OCI-LY1 (cell line): ENCODE data around the gene C2.
A peak's percentile ranks its signal among the peaks of the same experiment; 100 is the strongest.

Source experiments
- H2AFZ ChIP-seq: fragments of 200-600 bp; sonication (generic), shearing (Covaris generic); 2 replicates; pipeline ENCODE4 v1.6.0; 2014; ENCODE audit warnings: antibody characterized with exemption, mild to moderate bottlenecking, low read length
- H3F3A ChIP-seq: fragments of 200-600 bp; sonication (generic), shearing (Covaris generic); 2 replicates; pipeline ENCODE4 v1.6.0; 2014; ENCODE audit warnings: mild to moderate bottlenecking, antibody characterized with exemption, low read length, moderate library complexity; ENCODE audit not compliant: insufficient read depth
- H3K27ac ChIP-seq: fragments of 200-600 bp; sonication (generic); 2 replicates; pipeline ENCODE4 v1.5.1; 2014; ENCODE audit warnings: low read length, mixed run types, mild to moderate bottlenecking, low read depth; ENCODE audit not compliant: poor library complexity, severe bottlenecking
- H3K27me3 ChIP-seq: fragments of 200-600 bp; sonication (generic); 2 replicates; pipeline ENCODE4 v1.6.0; 2014; ENCODE audit warnings: antibody characterized with exemption, mild to moderate bottlenecking, low read length, moderate library complexity; ENCODE audit not compliant: insufficient read depth
- H3K36me3 ChIP-seq: fragments of 200-600 bp; sonication (generic); 2 replicates; pipeline ENCODE4 v1.6.1; 2014; ENCODE audit warnings: mild to moderate bottlenecking, antibody characterized with exemption, low read length, moderate library complexity, mixed read lengths; ENCODE audit not compliant: insufficient read depth
- H3K4me1 ChIP-seq: fragments of 200-600 bp; sonication (generic); 2 replicates; pipeline ENCODE4 v1.5.1; 2014; ENCODE audit warnings: mild to moderate bottlenecking, low read length, moderate library complexity; ENCODE audit not compliant: insufficient read depth, severe bottlenecking
- H3K4me2 ChIP-seq: fragments of 200-600 bp; sonication (generic), shearing (Covaris generic); 2 replicates; pipeline ENCODE4 v1.6.1; 2014; ENCODE audit warnings: low read length
- H3K4me3 ChIP-seq: fragments of 200-600 bp; sonication (generic); 2 replicates; pipeline ENCODE4 v1.5.1; 2014; ENCODE audit warnings: low read length, low read depth, mild to moderate bottlenecking, mixed read lengths; ENCODE audit not compliant: poor library complexity, severe bottlenecking
- H3K79me2 ChIP-seq: fragments of 200-600 bp; shearing (Covaris generic); 2 replicates; pipeline ENCODE4 v1.6.1; 2016; ENCODE audit warnings: mixed run types, low read length, mixed read lengths; ENCODE audit not compliant: insufficient read depth
- H3K9ac ChIP-seq: fragments of 200-600 bp; sonication (generic), shearing (Covaris generic); 2 replicates; pipeline ENCODE4 v1.6.1; 2014; ENCODE audit warnings: mild to moderate bottlenecking, low read length, mixed read lengths
- H3K9me2 ChIP-seq: fragments of 200-600 bp; sonication (generic), shearing (Covaris generic); 2 replicates; pipeline ENCODE4 v1.6.1; 2014; ENCODE audit warnings: low read depth, mild to moderate bottlenecking, low read length, mixed read lengths
- H3K9me3 ChIP-seq: fragments of 200-600 bp; shearing (Covaris generic); 2 replicates; pipeline ENCODE4 v1.6.1; 2014; ENCODE audit warnings: low read length, mixed read lengths
- H4K20me1 ChIP-seq: fragments of 200-600 bp; sonication (generic), shearing (Covaris generic); 2 replicates; pipeline ENCODE4 v1.6.0; 2016; ENCODE audit warnings: mild to moderate bottlenecking, low read length; ENCODE audit not compliant: insufficient read depth
- CTCF ChIP-seq: fragments of 200-600 bp; sonication (generic), shearing (Covaris generic); IDR thresholded peaks from 2 replicates; pipeline ENCODE4 v1.5.1; 2017; ENCODE audit warnings: mild to moderate bottlenecking, antibody characterized with exemption, low read length, moderate library complexity, mixed read lengths
- EZH2 ChIP-seq: fragments of 200-600 bp; sonication (generic), shearing (Covaris generic); IDR thresholded peaks from 2 replicates; pipeline ENCODE4 v1.8.0; 2017; ENCODE audit warnings: borderline replicate concordance, mixed run types, mild to moderate bottlenecking, antibody characterized with exemption, low read length, moderate library complexity, mixed read lengths

Gene C2

GRCh38 chr6:31952890-31953289 lies 25.4 kb downstream of the C2 start:
- peaks cover 50% of the 10 kb centered on the region for H3K36me3 ChIP-seq

GRCh38 chr6:31954511-31954910 lies 27.0 kb downstream of the C2 start:
- no peak overlapping the region for H3K9ac ChIP-seq
- H3F3A ChIP-seq: no peaks in the 10 kb centered on the region
- H3K9me3 ChIP-seq: no peaks in the 10 kb centered on the region
- no peaks in the 10 kb centered on the region for H3K9me2 ChIP-seq
- peaks cover 16% of the 10 kb centered on the region for H3K4me1 ChIP-seq
- H3K27ac ChIP-seq: no peak overlapping the region
- H3K4me2 ChIP-seq: no peak overlapping the region
- H3K79me2 ChIP-seq: peaks cover 5% of the 10 kb centered on the region; the same call in 1 of the 2 replicates
- H3K36me3 ChIP-seq: peaks cover 50% of the 10 kb centered on the region
- H3K4me3 ChIP-seq: no peak overlapping the region
- no peak overlapping the region for H2AFZ ChIP-seq
- no peak for TF ChIP-seq EZH2
- TF ChIP-seq CTCF: no peak
- H3K27me3 ChIP-seq: no peaks in the 10 kb centered on the region
- H4K20me1 ChIP-seq: no peaks in the 10 kb centered on the region

More at GRCh38 chr6:31952890-31953289, 25.4 kb downstream of the C2 start:
- no peaks in the 10 kb centered on the region for H3K9me3 ChIP-seq
- no peaks in the 10 kb centered on the region for H3K27me3 ChIP-seq
- no peak overlapping the region for H3K27ac ChIP-seq
- H4K20me1 ChIP-seq: no peaks in the 10 kb centered on the region
- TF ChIP-seq EZH2: no peak
- no peak overlapping the region for H3K9ac ChIP-seq
- H3K9me2 ChIP-seq: no peaks in the 10 kb centered on the region
- H2AFZ ChIP-seq: no peak overlapping the region
- no peaks in the 10 kb centered on the region for H3F3A ChIP-seq
- H3K4me2 ChIP-seq: no peak overlapping the region
- peaks cover 7% of the 10 kb centered on the region for H3K4me1 ChIP-seq
- no peaks in the 10 kb centered on the region for H3K79me2 ChIP-seq
- H3K4me3 ChIP-seq: no peak overlapping the region

- Histone ChIP-seq H3K9me3 (no peaks in the 10 kb centered on the region), H3K79me2 (peaks cover 8% of the 10 kb centered on the region; the same call in 1 of the 2 replicates), H3K4me2 (no peak overlapping the region), H2AFZ (no peak overlapping the region), H3K27me3 (no peaks in the 10 kb centered on the region), H4K20me1 (no peaks in the 10 kb centered on the region), H3K27ac (no peak overlapping the region), H3K4me1 (peaks cover 24% of the 10 kb centered on the region), H3K36me3 (peaks cover 61% of the 10 kb centered on the region), H3F3A (no peaks in the 10 kb centered on the region), H3K4me3 (no peak overlapping the region), H3K9me2 (no peaks in the 10 kb centered on the region), H3K9ac (no peak overlapping the region)
- TF ChIP-seq EZH2 (no peak), CTCF (no peak)
Observed at GRCh38 chr6:31956796-31957195, 29.3 kb downstream of the C2 start.

- Histone ChIP-seq H3K4me2 (peak overlapping the region; percentile 99), H3F3A (no peaks in the 10 kb centered on the region), H3K27ac (no peak overlapping the region), H3K4me1 (peaks cover 24% of the 10 kb centered on the region), H3K79me2 (peaks cover 8% of the 10 kb centered on the region; the same call in 1 of the 2 replicates), H3K27me3 (no peaks in the 10 kb centered on the region), H3K4me3 (peak overlapping the region; percentile 100), H4K20me1 (no peaks in the 10 kb centered on the region), H3K9me3 (no peaks in the 10 kb centered on the region), H3K9ac (peak overlapping the region; percentile 100), H3K9me2 (no peaks in the 10 kb centered on the region), H3K36me3 (peaks cover 61% of the 10 kb centered on the region), H2AFZ (peak overlapping the region; percentile 65; the same call in 1 of the 2 replicates)
- TF ChIP-seq CTCF: no peak
- TF ChIP-seq EZH2: no peak
Observed at GRCh38 chr6:31958412-31958740, 30.9 kb downstream of the C2 start.
